K562 (cell line): ENCODE data around the gene UNC13C. TPM values are rescaled to one million over a fixed set of nuclear protein-coding genes. Genes with fewer than 3 reads are reported as not detected.

Experiments
- ATAC-seq: fragments of 200-7000 bp; cut with Tn5 transposase; 3 replicates; pipeline ENCODE4 v1.9.1; 2020; ENCODE audit warnings: moderate library complexity
- BruUV-seq: library from RNA; stranded (reverse); fragments of 400-500 nt; replicated peaks from 2 replicates; lab custom pipeline; 2021; lab: Mats Ljungman, UMichigan
- CTCF ChIA-PET: fragments of 300-600 bp; formaldehyde crosslinking; extraction: SDS; loops from one replicate; lab custom pipeline; 2021; ENCODE audit warnings: low intra/inter-chr PET ratio; lab: Yijun Ruan, JAX
- POLR2A ChIA-PET: fragments of 300-600, 350-650 bp; sonication (Branson Sonifier 250); formaldehyde crosslinking; extraction: SDS; loops from one replicate; lab custom pipeline; 2021; ENCODE audit warnings: antibody characterized with exemption, inconsistent platforms; lab: Yijun Ruan, JAX
- DNase-seq, 4 experiments: peaks; one replicate each; pipeline versions ENCODE4 v3.0.0 to v3.0.0-alpha.2; 2011 to 2018; ENCODE audit warnings: low spot score in 3 of 4, mixed read lengths in 3 of 4; ENCODE audit errors: extremely low read depth in 1 of 4
- FAIRE-seq: peaks from 2 replicates; lab custom pipeline; 2011; peaks lifted over from hg19 to GRCh38; lab: Jason Lieb, UNC
- H2AFZ ChIP-seq: 2 replicates; pipeline ENCODE4 v1.6.0; 2011; ENCODE audit warnings: low read depth, low read length, control low read depth, inconsistent platforms
- H3K27ac ChIP-seq: fragments of 200-600 bp; 3 replicates; pipeline ENCODE4 v1.8.0; 2011; ENCODE audit warnings: low read depth, mild to moderate bottlenecking, control low read depth, inconsistent platforms, low read length, moderate library complexity, mixed read lengths; ENCODE audit errors: extremely low read depth
- H3K27me3 ChIP-seq, 2 experiments: fragments of 300-600 bp in 1 of 2; 2 replicates in 1 of 2; 3 replicates in 1 of 2; pipeline versions ENCODE4 v1.6.0 to v1.8.0; 2011; ENCODE audit warnings: inconsistent platforms in 2 of 2, low read length in 2 of 2, mild to moderate bottlenecking in 1 of 2, mixed read lengths in 1 of 2, moderate library complexity in 1 of 2; ENCODE audit not compliant: control insufficient read depth in 2 of 2, insufficient read depth in 2 of 2
- H3K36me3 ChIP-seq: fragments of 300-600 bp; 3 replicates; pipeline ENCODE4 v1.8.0; 2011; ENCODE audit warnings: mild to moderate bottlenecking, low read length, inconsistent platforms; ENCODE audit not compliant: control insufficient read depth, insufficient read depth
- H3K4me1 ChIP-seq, 2 experiments: fragments of 200-600 bp in 1 of 2; replicated peaks in 1 of 2; 2 replicates in 1 of 2; 3 replicates in 1 of 2; pipeline versions ENCODE4 v1.5.1 to v1.8.0; 2011; ENCODE audit warnings: inconsistent platforms in 2 of 2, low read length in 2 of 2, mild to moderate bottlenecking in 1 of 2, mixed read lengths in 1 of 2, moderate library complexity in 1 of 2; ENCODE audit not compliant: control insufficient read depth in 2 of 2, insufficient read depth in 2 of 2
- H3K4me2 ChIP-seq: 2 replicates; pipeline ENCODE4 v1.6.1; 2011; ENCODE audit warnings: low read length, control low read depth, inconsistent platforms, mixed read lengths; ENCODE audit not compliant: insufficient read depth
- H3K4me3 ChIP-seq: fragments of 200-600 bp; sonication (generic), shearing (Covaris generic); 2 replicates; pipeline ENCODE4 v1.5.1; 2016; ENCODE audit warnings: control low read depth, inconsistent platforms
- H3K79me2 ChIP-seq: fragments of 200-600 bp; 3 replicates; pipeline ENCODE4 v1.8.0; 2011; ENCODE audit warnings: low read length, inconsistent platforms; ENCODE audit not compliant: control insufficient read depth, insufficient read depth
- H3K9ac ChIP-seq, 2 experiments: 2 replicates each; pipeline versions ENCODE4 v1.6.0 to v1.6.1; 2011; ENCODE audit warnings: low read depth in 2 of 2, low read length in 2 of 2, control low read depth in 1 of 2, inconsistent platforms in 1 of 2, mild to moderate bottlenecking in 1 of 2, mixed read lengths in 1 of 2; ENCODE audit not compliant: insufficient read depth in 1 of 2
- H3K9me1 ChIP-seq: one replicate; pipeline ENCODE4 v1.6.0; 2011; ENCODE audit warnings: inconsistent platforms, mild to moderate bottlenecking, low read length, moderate library complexity; ENCODE audit not compliant: control insufficient read depth, insufficient read depth
- H3K9me3 ChIP-seq: replicated peaks from 2 replicates; pipeline ENCODE4 v1.5.1; 2011; ENCODE audit warnings: low read depth, low read length, inconsistent platforms; ENCODE audit not compliant: control insufficient read depth, insufficient read depth
- H4K20me1 ChIP-seq: replicated peaks from 2 replicates; pipeline ENCODE4 v1.6.1; 2011; ENCODE audit warnings: low read length, inconsistent platforms, mixed read lengths; ENCODE audit not compliant: control insufficient read depth, insufficient read depth
- ARNT ChIP-seq, 2 experiments: fragments of 450-650 bp; IDR thresholded peaks; 2 replicates each; pipeline ENCODE4 v1.6.1; 2016; ENCODE audit warnings: mild to moderate bottlenecking in 1 of 2
- DACH1 ChIP-seq: fragments of 450-650 bp; IDR thresholded peaks from 2 replicates; pipeline ENCODE4 v1.6.1; 2018; ENCODE audit not compliant: partially characterized antibody
- FOS ChIP-seq: IDR thresholded peaks from 3 replicates; pipeline ENCODE4 v1.6.1; 2011; ENCODE audit not compliant: insufficient read length; ENCODE audit errors: extremely low read depth
- KAT8 ChIP-seq: fragments of 450-650 bp; IDR thresholded peaks from 2 replicates; pipeline ENCODE4 v1.6.1; 2016; ENCODE audit warnings: low read depth, mild to moderate bottlenecking
- MAZ ChIP-seq, 2 experiments: fragments of 450-650 bp in 1 of 2; sonication (generic) in 1 of 2; formaldehyde crosslinking; IDR thresholded peaks in 1 of 2; conservative IDR thresholded peaks in 1 of 2; 2 replicates each; pipeline versions ENCODE4 v1.4.0 to v1.5.0; 2020; ENCODE audit warnings: mild to moderate bottlenecking in 1 of 2, missing genetic modification reagents in 1 of 2
- MXI1 ChIP-seq: IDR thresholded peaks from 2 replicates; pipeline ENCODE4 v1.6.1; 2011; ENCODE audit warnings: low read depth, mild to moderate bottlenecking, improper control_type of control experiment, low read length
- POLR2G ChIP-seq: fragments of 200-400 bp; formaldehyde crosslinking; IDR thresholded peaks from 2 replicates; pipeline ENCODE4 v1.6.1; 2017; ENCODE audit warnings: low read depth, mild to moderate bottlenecking, antibody characterized with exemption, low read length, moderate library complexity
- PYGO2 ChIP-seq: fragments of 450-650 bp; IDR thresholded peaks from 2 replicates; pipeline ENCODE4 v1.6.1; 2016; ENCODE audit warnings: mild to moderate bottlenecking, missing genetic modification characterization, moderate library complexity, missing compliant biosample characterization
- TCF7L2 ChIP-seq: fragments of 150-350 bp; IDR thresholded peaks from 2 replicates; pipeline ENCODE4 v1.6.1; 2016; ENCODE audit warnings: low read depth, mild to moderate bottlenecking, low read length, moderate library complexity
- TCFL5 ChIP-seq: fragments of 250-450 bp; sonication (Bioruptor Pico); conservative IDR thresholded peaks from 2 replicates; pipeline ENCODE4 v1.6.1; 2021; ENCODE audit warnings: mild to moderate bottlenecking, moderate library complexity, matching md5 sums
- ZNF253 ChIP-seq: fragments of 250-450 bp; sonication (Bioruptor Pico); conservative IDR thresholded peaks from 2 replicates; pipeline ENCODE4 v1.6.1; 2021; ENCODE audit warnings: mild to moderate bottlenecking
- ZNF76 ChIP-seq: fragments of 250-450 bp; sonication (Bioruptor Pico); IDR thresholded peaks from 2 replicates; pipeline ENCODE4 v1.4.0; 2020; ENCODE audit warnings: mild to moderate bottlenecking, moderate library complexity, borderline replicate concordance
- ZSCAN29 ChIP-seq: fragments of 450-650 bp; IDR thresholded peaks from 2 replicates; pipeline ENCODE4 v1.6.1; 2017
- WGBS: fragments of 100-300 bp; shearing (Covaris generic); methylation state at CpG from one replicate; pipeline ENCODE4 v1.1.6; 2016; ENCODE audit warnings: low coverage, mixed read lengths; ENCODE audit not compliant: insufficient coverage; ENCODE audit errors: missing lambda C conversion rate; 5-methylcytosine and 5-hydroxymethylcytosine counted together
- in situ Hi-C: fragments of 300-500 bp; cut with MboI; formaldehyde crosslinking; loops from 4 replicates; pipeline ENCODE4 v1.15.0; 2018; ENCODE audit warnings: inconsistent platforms, mixed read lengths
- intact Hi-C: fragments of 100-400 bp; cut with micrococcal nuclease; formaldehyde crosslinking; loops from 2 replicates; pipeline ENCODE4 v1.14.2; 2022
- polyA plus RNA-seq, 8 experiments: library from polyadenylated mRNA; depleted of rRNA in 4 of 8; stranded (reverse) in 5 of 8; unstranded in 3 of 8; fragments of >200 nt; fragmentation: Nextera tagmentation in 2 of 8; fragmentation: Illumina TruSeq in 1 of 8; extraction: Ambion mirVana in 2 of 8; extraction: Trizol in 1 of 8; gene quantifications; 2 replicates each; pipeline versions ENCODE4 v1.2.1 to v1.2.3, GENCODE V29; 2011 to 2014; ENCODE audit warnings: inconsistent platforms in 1 of 8, missing spikeins in 1 of 8
- total RNA-seq, 7 experiments: library from RNA; depleted of rRNA in 6 of 7; stranded (reverse); fragments of >200 nt in 6 of 7; fragmentation: Illumina TruSeq in 2 of 7; extraction: Trizol in 2 of 7; gene quantifications; 2 replicates each; pipeline versions ENCODE4 v1.2.1 to v1.2.3, GENCODE V29; 2011 to 2021; ENCODE audit warnings: low replicate concordance in 1 of 7

Gene UNC13C
- total and polyA plus RNA-seq, 9 of the 15 experiments (the other 6 are each of a cell fraction or from before 2014, with no cell fraction given) = not detected

GRCh38 chr15:54568381-54568780, 590.1 kb downstream of the UNC13C start:
- FAIRE-seq (no peak), DNase-seq (no peak)
- POLR2A ChIA-PET = no interaction called here
- Histone ChIP-seq H3K9me3 (0 out of 2 replicates have a peak, but pooled peaks cover under 1% of the 10 kb centered on the region), H3K4me2 (no peak overlapping the region), H3K79me2 (no peaks in the 10 kb centered on the region), H2AFZ (no peak overlapping the region), H3K36me3 (no peaks in the 10 kb centered on the region), H3K4me1 (no peaks in the 10 kb centered on the region), H3K9me1 (no peaks in the 10 kb centered on the region), H3K4me3 (no peak overlapping the region), H3K27me3 (no peaks in the 10 kb centered on the region)
- intact Hi-C loops (no loop called here), in situ Hi-C loops (no loop called here)
- CTCF ChIA-PET = no interaction called here
- BruUV-seq = no TSS peak
- 0% methylated on average over 1 of the region's 1 CpG for WGBS
- TF ChIP-seq MXI1 = no peak
- no peak for TF ChIP-seq TCF7L2
- TF ChIP-seq ZNF76 (CRISPR knock-in tag) = no peak
- TF ChIP-seq POLR2G = no peak
- no peak for TF ChIP-seq DACH1
- TF ChIP-seq ZSCAN29 = no peak
- TF ChIP-seq KAT8 = no peak
- no peak for TF ChIP-seq MAZ (CRISPR knock-in tag; conservative IDR thresholded peaks at IDR 0.05 in 1 of 2, IDR thresholded peaks at IDR 0.05 in 1 of 2)
- no peak for TF ChIP-seq PYGO2 (tag)
- TF ChIP-seq TCFL5 (CRISPR knock-in tag) = no peak
- TF ChIP-seq ZNF253 = no peak
- no peak for TF ChIP-seq ARNT (IDR thresholded peaks at IDR 0.05)
- no peak for TF ChIP-seq FOS
- TF ChIP-seq, all 486 proteins: peak for 0
- Histone ChIP-seq H4K20me1 (no peaks in the 10 kb centered on the region), H3K27ac (no peak overlapping the region), H3K9ac (no peak overlapping the region)
- no peak for ATAC-seq
